GM23338 (cell line): ENCODE data around the gene PLBD1. TPM values are rescaled to one million over a fixed set of nuclear protein-coding genes. Genes with fewer than 3 reads are reported as not detected.

ENCODE experiments used
- ATAC-seq: fragments of 200-7000 bp; cut with Tn5 transposase; 3 replicates; pipeline ENCODE4 v1.9.1; 2020
- DNase-seq: peaks from one replicate; pipeline ENCODE4 v3.0.0-alpha.2; 2015; ENCODE audit warnings: low spot score
- H2AFZ ChIP-seq: fragments of 200-600 bp; sonication (generic); 2 replicates; pipeline ENCODE4 v1.8.0; 2016; ENCODE audit warnings: antibody characterized with exemption, mild to moderate bottlenecking, moderate library complexity
- H3F3A ChIP-seq: fragments of 200-600 bp; sonication (generic); replicated peaks from 2 replicates; pipeline ENCODE4 v1.8.0; 2017; ENCODE audit warnings: antibody characterized with exemption, mixed run types, low read depth
- H3K27ac ChIP-seq: fragments of 200-600 bp; sonication (generic); 2 replicates; pipeline ENCODE4 v1.6.1; 2016; ENCODE audit warnings: low read depth
- H3K27me3 ChIP-seq: fragments of 200-600 bp; sonication (generic); 2 replicates; pipeline ENCODE4 v1.8.0; 2016; ENCODE audit warnings: mild to moderate bottlenecking, mixed run types, moderate library complexity; ENCODE audit not compliant: insufficient read depth
- H3K36me3 ChIP-seq: fragments of 200-600 bp; sonication (generic); 2 replicates; pipeline ENCODE4 v1.8.0; 2016; ENCODE audit warnings: mild to moderate bottlenecking; ENCODE audit not compliant: insufficient read depth
- H3K4me1 ChIP-seq: fragments of 200-600 bp; sonication (generic); 2 replicates; pipeline ENCODE4 v1.8.0; 2016; ENCODE audit warnings: mild to moderate bottlenecking, moderate library complexity; ENCODE audit not compliant: insufficient read depth
- H3K4me2 ChIP-seq: fragments of 200-600 bp; sonication (generic); 2 replicates; pipeline ENCODE4 v1.7.1; 2017; ENCODE audit warnings: mixed run types
- H3K4me3 ChIP-seq: fragments of 200-600 bp; sonication (generic); 2 replicates; pipeline ENCODE4 v1.6.1; 2016; ENCODE audit warnings: mixed run types
- H3K79me2 ChIP-seq: fragments of 200-600 bp; sonication (generic); replicated peaks from 2 replicates; pipeline ENCODE4 v1.8.0; 2017; ENCODE audit warnings: mild to moderate bottlenecking; ENCODE audit not compliant: insufficient read depth
- H3K9me2 ChIP-seq: fragments of 200-600 bp; sonication (generic); 2 replicates; pipeline ENCODE4 v1.8.0; 2017; ENCODE audit not compliant: insufficient read depth
- H4K20me1 ChIP-seq: fragments of 200-600 bp; sonication (generic); replicated peaks from 2 replicates; pipeline ENCODE4 v1.8.0; 2017; ENCODE audit warnings: mild to moderate bottlenecking; ENCODE audit not compliant: insufficient read depth
- H3K27ac Mint-ChIP-seq: 2 replicates; pipeline ENCODE4 v1.8.0; 2020; ENCODE audit warnings: inconsistent platforms, mild to moderate bottlenecking, moderate library complexity, mixed read lengths
- H3K27me3 Mint-ChIP-seq: 3 replicates; pipeline ENCODE4 v1.8.0; 2022; ENCODE audit warnings: low read depth, mild to moderate bottlenecking, moderate library complexity, mixed read lengths, inconsistent platforms; ENCODE audit not compliant: insufficient read depth, poor library complexity
- H3K36me3 Mint-ChIP-seq: 3 replicates; pipeline ENCODE4 v1.8.0; 2021; ENCODE audit warnings: low read depth, mild to moderate bottlenecking, inconsistent platforms, moderate library complexity, mixed read lengths
- H3K4me1 Mint-ChIP-seq: 3 replicates; pipeline ENCODE4 v1.8.0; 2020; ENCODE audit warnings: mild to moderate bottlenecking, inconsistent platforms, mixed read lengths
- H3K4me3 Mint-ChIP-seq: 3 replicates; pipeline ENCODE4 v1.8.0; 2021; ENCODE audit warnings: moderate library complexity, mild to moderate bottlenecking, inconsistent platforms, mixed read lengths
- H3K9me3 Mint-ChIP-seq: 3 replicates; pipeline ENCODE4 v1.8.0; 2020; ENCODE audit warnings: moderate library complexity, mild to moderate bottlenecking, inconsistent platforms, mixed read lengths
- CREB1 ChIP-seq: fragments of 250-450 bp; sonication (Bioruptor Pico); IDR thresholded peaks from 2 replicates; pipeline ENCODE4 v1.5.0; 2020; ENCODE audit warnings: low read depth, mild to moderate bottlenecking, moderate library complexity
- ETS1 ChIP-seq: IDR thresholded peaks from 2 replicates; pipeline ENCODE4 v1.6.1; 2016; ENCODE audit warnings: antibody characterized with exemption
- EZH2phosphoT487 ChIP-seq: fragments of 200-600 bp; sonication (generic); IDR thresholded peaks from one replicate; pipeline ENCODE4 v1.8.1; 2018; ENCODE audit warnings: antibody characterized with exemption; ENCODE audit not compliant: unreplicated experiment
- JUNB ChIP-seq: IDR thresholded peaks from one replicate; pipeline ENCODE4 v1.6.1; 2016; ENCODE audit warnings: antibody characterized with exemption; ENCODE audit not compliant: unreplicated experiment
- NANOG ChIP-seq: IDR thresholded peaks from 2 replicates; pipeline ENCODE4 v1.6.1; 2016; ENCODE audit warnings: antibody characterized with exemption, borderline replicate concordance
- POLR2AphosphoS5 ChIP-seq: IDR thresholded peaks from 2 replicates; pipeline ENCODE4 v1.6.1; 2016; ENCODE audit warnings: antibody characterized with exemption, low read depth
- REST ChIP-seq: IDR thresholded peaks from one replicate; pipeline ENCODE4 v1.6.1; 2018; ENCODE audit warnings: antibody characterized with exemption; ENCODE audit not compliant: unreplicated experiment
- ZNF331 ChIP-seq: fragments of 250-450 bp; sonication (Bioruptor Pico); IDR thresholded peaks from 2 replicates; pipeline ENCODE4 v1.5.0; 2020; ENCODE audit warnings: low read depth, mild to moderate bottlenecking, moderate library complexity
- polyA plus RNA-seq: library from polyadenylated mRNA; unstranded; fragments of >200 nt; fragmentation: Nextera tagmentation; extraction: Ambion mirVana; gene quantifications from 2 replicates; pipeline ENCODE4 v1.2.1, GENCODE V29; 2016
- total RNA-seq: library from RNA; depleted of rRNA; stranded (reverse); fragments of >200 nt; shearing (Covaris generic); gene quantifications from 2 replicates; pipeline ENCODE4 v1.2.3, GENCODE V29; 2014

PLBD1 gene
- total and polyA plus RNA-seq, 2 experiments from 2014 or later = 10.2 to 16.3 TPM

GRCh38 chr12:14473707-14474287 is 93.9 kb downstream of the PLBD1 start (continued):
- TF ChIP-seq POLR2AphosphoS5 (no peak), ZNF331 (CRISPR knock-in tag) (no peak), ETS1 (no peak)

- DNase-seq (no peak), ATAC-seq (no peak)
- peaks cover 40% of the 10 kb centered on the region; the same call in 1 of the 2 replicates for H3K36me3 ChIP-seq
- H2AFZ ChIP-seq = no peak overlapping the region
- Mint-ChIP-seq H3K4me1 (no peaks in the 10 kb centered on the region), H3K36me3 (peaks cover 91% of the 10 kb centered on the region), H3K4me3 (no peak overlapping the region), H3K9me3 (peaks cover 31% of the 10 kb centered on the region), H3K27ac (no peak overlapping the region), H3K27me3 (peaks cover 6% of the 10 kb centered on the region)
- H3K27ac ChIP-seq = no peak overlapping the region
- no peaks in the 10 kb centered on the region for H3K27me3 ChIP-seq
- peaks cover 3% of the 10 kb centered on the region; the same call in 1 of the 2 replicates for H4K20me1 ChIP-seq
- TF ChIP-seq NANOG (no peak), ETS1 (no peak), JUNB (no peak), POLR2AphosphoS5 (no peak), REST (no peak), CREB1 (no peak), EZH2phosphoT487 (no peak)
- no peaks in the 10 kb centered on the region for H3K9me2 ChIP-seq
- H3K79me2 ChIP-seq = peaks cover 67% of the 10 kb centered on the region
- no peaks in the 10 kb centered on the region for H3K4me1 ChIP-seq
- no peak overlapping the region for H3K4me3 ChIP-seq
- H3F3A ChIP-seq = no peaks in the 10 kb centered on the region
- H3K4me2 ChIP-seq = no peak overlapping the region
These were observed 96.2 kb downstream of the PLBD1 start for GRCh38 chr12:14471497-14471896.
